ENCODE data around the gene SLC26A3. TPM values are rescaled to one million over a fixed set of nuclear protein-coding genes. Genes with fewer than 3 reads are reported as not detected.

SLC26A3 gene
- total RNA-seq, 1 experiment from 2014 or later: not detected

DNA sequence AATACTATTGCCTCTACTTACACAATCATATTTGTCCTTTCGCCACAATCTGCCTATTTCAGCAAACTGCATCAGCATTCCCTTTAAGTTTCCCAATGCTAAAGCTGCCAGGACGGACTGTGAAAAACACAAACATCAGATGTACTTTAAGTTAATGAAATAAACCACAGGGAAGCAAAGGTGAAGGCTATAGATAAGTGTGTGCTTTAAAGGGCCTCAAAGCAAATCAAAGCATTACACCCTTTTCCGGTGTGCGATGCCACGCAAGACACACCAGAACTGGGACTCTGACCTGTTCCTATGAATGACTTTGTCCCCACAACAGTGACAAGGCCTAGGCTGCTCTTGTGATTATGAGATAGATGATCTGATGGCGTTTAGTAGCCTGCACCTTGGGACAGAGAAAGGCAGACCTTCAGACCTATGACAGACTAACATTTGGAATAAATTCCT lies 23.4 kb downstream of the SLC26A3 start:
- no peak overlapping the region for H4K5ac ChIP-seq (ENCODE audit: insufficient read length, low read depth, low read length)
- WGBS (ENCODE audit: extremely low coverage, insufficient read length, low lambda C conversion rate): no CpG with 5 or more reads among the region's 6 CpGs
- no peaks in the 10 kb centered on the region for H3K27me3 Mint-ChIP-seq (ENCODE audit: low read depth)
- H3K9me3 Mint-ChIP-seq: no peaks in the 10 kb centered on the region
- H3K9me3 ChIP-seq (ENCODE audit: control insufficient read depth, low read depth, low read length): no peaks in the 10 kb centered on the region
- H3K18ac ChIP-seq (ENCODE audit: insufficient read length, low read depth, low read length): no peak overlapping the region
- H2BK12ac ChIP-seq (ENCODE audit: insufficient read length, low read depth, low read length): no peak overlapping the region
- no peak overlapping the region for H3T11ph ChIP-seq (ENCODE audit: low read length)
- H4K91ac ChIP-seq (ENCODE audit: insufficient read length, low read depth, low read length): no peak overlapping the region
- H3K4me3 Mint-ChIP-seq: no peak overlapping the region
- TF ChIP-seq, protein P1, sequence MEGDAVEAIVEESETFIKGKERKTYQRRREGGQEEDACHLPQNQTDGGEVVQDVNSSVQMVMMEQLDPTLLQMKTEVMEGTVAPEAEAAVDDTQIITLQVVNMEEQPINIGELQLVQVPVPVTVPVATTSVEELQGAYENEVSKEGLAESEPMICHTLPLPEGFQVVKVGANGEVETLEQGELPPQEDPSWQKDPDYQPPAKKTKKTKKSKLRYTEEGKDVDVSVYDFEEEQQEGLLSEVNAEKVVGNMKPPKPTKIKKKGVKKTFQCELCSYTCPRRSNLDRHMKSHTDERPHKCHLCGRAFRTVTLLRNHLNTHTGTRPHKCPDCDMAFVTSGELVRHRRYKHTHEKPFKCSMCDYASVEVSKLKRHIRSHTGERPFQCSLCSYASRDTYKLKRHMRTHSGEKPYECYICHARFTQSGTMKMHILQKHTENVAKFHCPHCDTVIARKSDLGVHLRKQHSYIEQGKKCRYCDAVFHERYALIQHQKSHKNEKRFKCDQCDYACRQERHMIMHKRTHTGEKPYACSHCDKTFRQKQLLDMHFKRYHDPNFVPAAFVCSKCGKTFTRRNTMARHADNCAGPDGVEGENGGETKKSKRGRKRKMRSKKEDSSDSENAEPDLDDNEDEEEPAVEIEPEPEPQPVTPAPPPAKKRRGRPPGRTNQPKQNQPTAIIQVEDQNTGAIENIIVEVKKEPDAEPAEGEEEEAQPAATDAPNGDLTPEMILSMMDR (conservative IDR thresholded peaks at IDR 0.05): no peak
- H3K4ac ChIP-seq (ENCODE audit: low read depth, low read length): no peak overlapping the region
- no peak overlapping the region for H3K14ac ChIP-seq (ENCODE audit: insufficient read depth, low read length)
- no peak overlapping the region for H4K8ac ChIP-seq (replicated peaks; ENCODE audit: insufficient read length, low read depth, low read length)
- no peaks in the 10 kb centered on the region for H3K4me1 ChIP-seq (ENCODE audit: insufficient read depth, low read length)
- H2AK5ac ChIP-seq (ENCODE audit: insufficient read length, low read length): no peak overlapping the region
- H3K79me2 ChIP-seq (ENCODE audit: insufficient read depth, low read length): no peaks in the 10 kb centered on the region
- H3K4me2 ChIP-seq (ENCODE audit: insufficient read depth, insufficient read length, low read length): no peak overlapping the region
- H2BK120ac ChIP-seq (ENCODE audit: low read depth, low read length, poor library complexity, severe bottlenecking): no peak overlapping the region
- no peaks in the 10 kb centered on the region for H4K20me1 ChIP-seq (ENCODE audit: control insufficient read depth, insufficient read depth, insufficient read length)
- no peak overlapping the region for H2BK5ac ChIP-seq (ENCODE audit: insufficient read length, low read length)
- no peaks in the 10 kb centered on the region for H3K79me1 ChIP-seq (ENCODE audit: insufficient read depth, low read depth, low read length, poor library complexity, severe bottlenecking)
- H3K4me1 Mint-ChIP-seq: no peaks in the 10 kb centered on the region
- no peaks in the 10 kb centered on the region for H3K27me3 ChIP-seq (ENCODE audit: insufficient read depth, low read length)
- no peak overlapping the region for H3K27ac ChIP-seq (ENCODE audit: insufficient read length, low read depth, low read length)
- H3K9ac ChIP-seq (ENCODE audit: extremely low read depth, insufficient read length, low read length): no peak overlapping the region
- H3K56ac ChIP-seq (ENCODE audit: insufficient read length, low read depth, low read length): no peak overlapping the region
- no peak overlapping the region for H2BK15ac ChIP-seq (ENCODE audit: low read depth, low read length)
- no peak overlapping the region for H2AFZ ChIP-seq (ENCODE audit: low read length)
- H3K27ac Mint-ChIP-seq: no peak overlapping the region; a peak in 1 of 7 replicates
- no peak for DNase-seq
- H3K23me2 ChIP-seq (ENCODE audit: insufficient read length, low read depth, low read length, poor library complexity, severe bottlenecking): no peaks in the 10 kb centered on the region
- H2BK20ac ChIP-seq (ENCODE audit: low read depth, low read length, poor library complexity, severe bottlenecking): no peak overlapping the region
- H3K23ac ChIP-seq (ENCODE audit: insufficient read length, low read depth, low read length): no peak overlapping the region
- no peaks in the 10 kb centered on the region for H3K36me3 Mint-ChIP-seq (ENCODE audit: insufficient read depth in 1 of 3, low read depth in 3 of 3)

Measured in H9 (cell line).